H1 (cell line): ENCODE results near the gene NIN. TPM values are rescaled to one million over a fixed set of nuclear protein-coding genes. Genes with fewer than 3 reads are reported as not detected.

ENCODE experiments used
- CTCF ChIA-PET: fragments of 300-600 bp; sonication (Branson Sonifier 250); formaldehyde crosslinking; loops from one replicate; lab custom pipeline; 2021; ENCODE audit not compliant: partially characterized antibody; lab: Charles Lee
- POLR2A ChIA-PET: fragments of 300-600 bp; sonication (Branson Sonifier 250); formaldehyde crosslinking; loops from one replicate; lab custom pipeline; 2021; ENCODE audit warnings: inconsistent platforms; ENCODE audit not compliant: partially characterized antibody; lab: Charles Lee
- DNase-seq, 2 experiments: peaks; one replicate each; pipeline versions ENCODE4 v3.0.0 to v3.0.0-alpha.2; 2010 to 2022; ENCODE audit warnings: low spot score in 2 of 2, low read depth in 1 of 2, mixed read lengths in 1 of 2
- FAIRE-seq: peaks from 2 replicates; lab custom pipeline; 2011; peaks lifted over from hg19 to GRCh38; lab: Jason Lieb, UNC
- H2AFZ ChIP-seq: 2 replicates; pipeline ENCODE4 v1.8.1; 2012; ENCODE audit warnings: low read length, inconsistent platforms
- H2AK5ac ChIP-seq: 2 replicates; pipeline ENCODE4 v1.6.1; 2013; ENCODE audit warnings: low read depth, low read length
- H2BK120ac ChIP-seq: replicated peaks from 2 replicates; pipeline ENCODE3; 2013; ENCODE audit warnings: low read depth, low read length, inconsistent platforms
- H2BK12ac ChIP-seq: 2 replicates; pipeline ENCODE4 v1.6.1; 2013; ENCODE audit warnings: low read depth, low read length
- H2BK15ac ChIP-seq: 2 replicates; pipeline ENCODE4 v1.6.1; 2013; ENCODE audit warnings: low read length
- H2BK20ac ChIP-seq: 2 replicates; pipeline ENCODE4 v1.6.1; 2013; ENCODE audit warnings: low read length
- H2BK5ac ChIP-seq: 2 replicates; pipeline ENCODE4 v1.6.1; 2013; ENCODE audit warnings: low read depth, low read length
- H3K14ac ChIP-seq: 2 replicates; pipeline ENCODE4 v1.6.1; 2013; ENCODE audit warnings: inconsistent platforms; ENCODE audit not compliant: insufficient read length
- H3K18ac ChIP-seq: 2 replicates; pipeline ENCODE4 v1.6.1; 2013; ENCODE audit warnings: low read length; ENCODE audit errors: extremely low read depth
- H3K23ac ChIP-seq: 2 replicates; pipeline ENCODE4 v1.6.1; 2013; ENCODE audit warnings: inconsistent platforms; ENCODE audit not compliant: insufficient read length
- H3K23me2 ChIP-seq: 2 replicates; pipeline ENCODE4 v1.6.1; 2013; ENCODE audit warnings: low read depth, low read length
- H3K27ac ChIP-seq: 2 replicates; pipeline ENCODE4 v1.6.1; 2011; ENCODE audit warnings: low read depth, low read length, inconsistent platforms
- H3K27me3 ChIP-seq, 4 experiments: replicated peaks in 1 of 4; 1 replicate in 1 of 4; 2 replicates in 3 of 4; pipeline versions ENCODE4 v1.6.1 to v1.8.1; 2011 to 2013; ENCODE audit warnings: low read length in 3 of 4, mild to moderate bottlenecking in 3 of 4, inconsistent platforms in 2 of 4, mixed read lengths in 2 of 4, moderate library complexity in 1 of 4; ENCODE audit not compliant: control insufficient read depth in 3 of 4, insufficient read depth in 3 of 4; ENCODE audit errors: extremely low read depth in 1 of 4
- H3K36me3 ChIP-seq, 4 experiments: 2 replicates each; pipeline versions ENCODE4 v1.6.1 to v1.8.1; 2011 to 2013; ENCODE audit warnings: mild to moderate bottlenecking in 4 of 4, low read length in 3 of 4, moderate library complexity in 2 of 4, control low read depth in 1 of 4, inconsistent platforms in 1 of 4; ENCODE audit not compliant: insufficient read depth in 4 of 4, control insufficient read depth in 2 of 4
- H3K4ac ChIP-seq: replicated peaks from 2 replicates; pipeline ENCODE3; 2013; ENCODE audit warnings: low read length, low read depth, mixed read lengths, inconsistent platforms; ENCODE audit not compliant: insufficient read length
- H3K4me1 ChIP-seq, 4 experiments: replicated peaks in 1 of 4; 1 replicate in 1 of 4; 2 replicates in 3 of 4; pipeline versions ENCODE4 v1.6.1 to v1.8.1; 2011 to 2013; ENCODE audit warnings: low read length in 3 of 4, inconsistent platforms in 2 of 4, mixed read lengths in 1 of 4; ENCODE audit not compliant: insufficient read depth in 4 of 4, control insufficient read depth in 3 of 4
- H3K4me2 ChIP-seq, 2 experiments: 2 replicates each; pipeline versions ENCODE4 v1.6.1 to v1.8.1; 2011 to 2013; ENCODE audit warnings: low read depth in 2 of 2, low read length in 2 of 2, control low read depth in 1 of 2, inconsistent platforms in 1 of 2, mild to moderate bottlenecking in 1 of 2; ENCODE audit not compliant: insufficient read depth in 1 of 2
- H3K4me3 ChIP-seq, 4 experiments: fragments of 200-600, 300-600 bp in 1 of 4; sonication (generic), shearing (Covaris generic), sonication (Bioruptor Twin) in 1 of 4; 2 replicates each; pipeline versions ENCODE4 v1.5.1 to v1.8.1; 2011 to 2016; ENCODE audit warnings: low read length in 4 of 4, low read depth in 3 of 4, control low read depth in 2 of 4, inconsistent platforms in 2 of 4, mild to moderate bottlenecking in 2 of 4, mixed read lengths in 1 of 4, moderate library complexity in 1 of 4; ENCODE audit not compliant: insufficient read depth in 2 of 4; ENCODE audit errors: extremely low read depth in 1 of 4
- H3K56ac ChIP-seq: replicated peaks from 2 replicates; pipeline ENCODE3; 2013; ENCODE audit warnings: low read depth, mild to moderate bottlenecking, mixed read lengths, low read length, inconsistent platforms; ENCODE audit not compliant: insufficient read length
- H3K79me1 ChIP-seq: 2 replicates; pipeline ENCODE4 v1.6.1; 2013; ENCODE audit warnings: low read depth, low read length, control low read depth
- H3K79me2 ChIP-seq, 2 experiments: 2 replicates each; pipeline versions ENCODE4 v1.6.1 to v1.8.1; 2012 to 2013; ENCODE audit warnings: low read length in 2 of 2, mild to moderate bottlenecking in 2 of 2, inconsistent platforms in 1 of 2; ENCODE audit not compliant: insufficient read depth in 2 of 2, control insufficient read depth in 1 of 2
- H3K9ac ChIP-seq, 4 experiments: replicated peaks in 1 of 4; 1 replicate in 1 of 4; 2 replicates in 3 of 4; pipeline versions ENCODE4 v1.6.1 to v1.8.1; 2011 to 2013; ENCODE audit warnings: low read depth in 3 of 4, low read length in 3 of 4, control low read depth in 2 of 4, mild to moderate bottlenecking in 2 of 4, moderate library complexity in 2 of 4, inconsistent platforms in 1 of 4; ENCODE audit errors: extremely low read depth in 1 of 4
- H3K9me3 ChIP-seq, 2 experiments: 2 replicates each; pipeline versions ENCODE4 v1.6.1 to v1.8.1; 2012 to 2013; ENCODE audit warnings: mild to moderate bottlenecking in 2 of 2, moderate library complexity in 2 of 2, control low read depth in 1 of 2, inconsistent platforms in 1 of 2, low read depth in 1 of 2, low read length in 1 of 2, mixed read lengths in 1 of 2; ENCODE audit not compliant: insufficient read depth in 2 of 2
- H4K20me1 ChIP-seq, 2 experiments: replicated peaks in 1 of 2; 2 replicates each; pipeline versions ENCODE3 to v1.8.1; 2011 to 2013; ENCODE audit warnings: inconsistent platforms in 2 of 2, low read length in 2 of 2, mild to moderate bottlenecking in 1 of 2; ENCODE audit not compliant: insufficient read depth in 2 of 2, control insufficient read depth in 1 of 2
- H4K5ac ChIP-seq: 2 replicates; pipeline ENCODE4 v1.6.1; 2013; ENCODE audit warnings: low read length, low read depth, mixed read lengths, inconsistent platforms; ENCODE audit not compliant: insufficient read length
- H4K8ac ChIP-seq: 2 replicates; pipeline ENCODE4 v1.8.0; 2013; ENCODE audit warnings: mild to moderate bottlenecking, moderate library complexity, low read length, inconsistent platforms; ENCODE audit not compliant: insufficient read depth; ENCODE audit errors: extremely low read depth
- H4K91ac ChIP-seq: replicated peaks from 2 replicates; pipeline ENCODE3; 2013; ENCODE audit warnings: low read length, mixed read lengths, inconsistent platforms; ENCODE audit not compliant: insufficient read length
- FOSL1 ChIP-seq: IDR thresholded peaks from 2 replicates; pipeline ENCODE4 v1.6.1; 2011; ENCODE audit warnings: mild to moderate bottlenecking, low read depth, low read length, moderate library complexity; ENCODE audit not compliant: insufficient read depth
- GTF2F1 ChIP-seq: IDR thresholded peaks from 2 replicates; pipeline ENCODE4 v1.6.1; 2012; ENCODE audit warnings: low read depth, low read length, improper control_type of control experiment, borderline replicate concordance
- KDM5A ChIP-seq: fragments of 200-600 bp; IDR thresholded peaks from 2 replicates; pipeline ENCODE4 v1.7.1; 2012; ENCODE audit warnings: mild to moderate bottlenecking, low read length, inconsistent platforms, mixed read lengths
- NANOG ChIP-seq: IDR thresholded peaks from 2 replicates; pipeline ENCODE4 v1.6.1; 2011; ENCODE audit warnings: low read length, low read depth, mild to moderate bottlenecking, inconsistent platforms; ENCODE audit not compliant: insufficient read depth, poor library complexity, severe bottlenecking
- POU5F1 ChIP-seq: IDR thresholded peaks from 2 replicates; pipeline ENCODE4 v1.6.1; 2011; ENCODE audit warnings: low read depth, mild to moderate bottlenecking, low read length, moderate library complexity
- SUZ12 ChIP-seq: fragments of 200-600 bp; sonication (generic); IDR thresholded peaks from 2 replicates; pipeline ENCODE4 v1.6.1; 2012; ENCODE audit warnings: mild to moderate bottlenecking, inconsistent platforms, low read length, moderate library complexity, mixed read lengths
- TBP ChIP-seq: IDR thresholded peaks from 2 replicates; pipeline ENCODE4 v1.6.1; 2011; ENCODE audit warnings: low read depth, low read length, improper control_type of control experiment
- WGBS, 2 experiments: shearing (Covaris generic) in 1 of 2; methylation state at CpG; one replicate each; pipeline versions ENCODE4 v1.1.6 to v1.1.7; 2013 to 2015; ENCODE audit warnings: low lambda C conversion rate in 2 of 2, mixed read lengths in 2 of 2, inconsistent platforms in 1 of 2, low coverage in 1 of 2, missing lambda C conversion rate in 1 of 2; ENCODE audit not compliant: insufficient replicate concordance in 2 of 2, insufficient coverage in 1 of 2, insufficient read length in 1 of 2; ENCODE audit errors: extremely low coverage in 1 of 2, missing lambda C conversion rate in 1 of 2; 5-methylcytosine and 5-hydroxymethylcytosine counted together
- polyA plus RNA-seq, 7 experiments: library from polyadenylated mRNA; depleted of rRNA in 3 of 7; stranded (reverse) in 5 of 7; unstranded in 2 of 7; fragments of >200 nt in 5 of 7; fragments of 200-250 nt in 2 of 7; gene quantifications; 1 replicate in 5 of 7; 2 replicates in 1 of 7; 4 replicates in 1 of 7; pipeline versions ENCODE4 v1.2.1 to v1.2.3, GENCODE V29; 2011 to 2013; ENCODE audit warnings: missing spikeins in 2 of 7, mixed read lengths in 2 of 7
- total RNA-seq: library from RNA; stranded (reverse); fragmentation: NEBNext Ultra II Directional; extraction: Animal tissue kit (Norgen Biotek cat#: 25700); gene quantifications from 2 replicates; pipeline ENCODE4 v1.2.1, GENCODE V29; 2021

Gene NIN
- total and polyA plus RNA-seq, 2 of the 8 experiments (the other 6 are each of a cell fraction or from before 2014, with no cell fraction given) = 3.2 to 21.3 TPM

DNA sequence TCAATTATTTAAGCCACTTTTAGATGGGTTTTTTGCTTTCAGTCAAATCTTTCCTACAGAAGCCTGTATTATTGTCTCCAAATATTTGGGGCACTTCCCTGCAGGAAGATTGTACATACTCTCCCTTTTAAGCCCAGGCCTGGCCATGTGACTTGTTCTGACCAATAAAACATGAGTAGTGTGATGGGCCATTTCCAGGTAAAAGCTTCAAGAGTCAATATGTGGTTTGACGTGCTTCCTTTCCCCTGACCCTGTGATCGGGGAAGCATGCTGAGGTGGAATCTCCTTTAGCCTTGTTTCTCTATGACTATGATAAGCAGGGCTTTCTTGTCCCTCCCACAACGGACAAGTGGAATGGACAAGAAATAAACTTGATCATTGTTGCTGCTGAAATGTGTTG, 14.2 kb upstream of the NIN start:
- no peaks in the 10 kb centered on the region for H3K27me3 ChIP-seq
- TF ChIP-seq KDM5A = no peak
- no peak for TF ChIP-seq POU5F1
- no peak for TF ChIP-seq GTF2F1
- TF ChIP-seq TBP = no peak
- no peak for TF ChIP-seq FOSL1
- TF ChIP-seq NANOG = no peak
- no peak for TF ChIP-seq SUZ12
- H4K20me1 ChIP-seq = no peaks in the 10 kb centered on the region
- CTCF ChIA-PET = interaction anchor here (1.0 to 5.8 kb wide), 2 partner anchors 10 to 15 kb away, joined by 4 to 37 read pairs; no protein-coding TSS in a partner anchor
- H4K8ac ChIP-seq = no peak overlapping the region
- H2BK15ac ChIP-seq = no peak overlapping the region
- H3K4me1 ChIP-seq = no peaks in the 10 kb centered on the region
- POLR2A ChIA-PET = interaction anchor here (1.3 kb wide), 1 partner anchor 12 kb away, joined by 3 read pairs; no protein-coding TSS in a partner anchor
- H4K5ac ChIP-seq = no peak overlapping the region
- H3K4me2 ChIP-seq = no peak overlapping the region
- no peak overlapping the region for H3K27ac ChIP-seq
- no peak overlapping the region for H4K91ac ChIP-seq
- H3K4me3 ChIP-seq = no peak overlapping the region
- H3K79me1 ChIP-seq = no peaks in the 10 kb centered on the region
- no peaks in the 10 kb centered on the region for H3K23me2 ChIP-seq
- 86% methylated on average over 3 of the region's 3 CpGs; no CpG with 5 or more reads in 1 of the 2 experiments for WGBS, 2 experiments
- H3K56ac ChIP-seq = no peak overlapping the region
- H3K14ac ChIP-seq = no peak overlapping the region
- H3K79me2 ChIP-seq = no peaks in the 10 kb centered on the region; a peak in 1 of 4 replicates
- H2BK12ac ChIP-seq = no peak overlapping the region
- no peak overlapping the region for H3K23ac ChIP-seq
- H3K36me3 ChIP-seq = no peaks in the 10 kb centered on the region
- peak overlapping the region; percentile 35; the same call in 1 of the 2 replicates for H2AFZ ChIP-seq
- H3K9me3 ChIP-seq = no peaks in the 10 kb centered on the region
- H2BK120ac ChIP-seq = no peak overlapping the region
- FAIRE-seq = no peak
- H2BK5ac ChIP-seq = no peak overlapping the region
- no peak overlapping the region for H2AK5ac ChIP-seq
- no peak overlapping the region for H3K9ac ChIP-seq
- H3K4ac ChIP-seq = no peak overlapping the region
- no peak overlapping the region for H3K18ac ChIP-seq
- no peak overlapping the region for H2BK20ac ChIP-seq
- DNase-seq = no peak
